Measurements from ENCODE around the gene USP22. TPM values are rescaled to one million over a fixed set of nuclear protein-coding genes. Genes with fewer than 3 reads are reported as not detected.

USP22 gene
- total RNA-seq, 2 experiments from 2014 or later, result 194 to 217 TPM

DNA sequence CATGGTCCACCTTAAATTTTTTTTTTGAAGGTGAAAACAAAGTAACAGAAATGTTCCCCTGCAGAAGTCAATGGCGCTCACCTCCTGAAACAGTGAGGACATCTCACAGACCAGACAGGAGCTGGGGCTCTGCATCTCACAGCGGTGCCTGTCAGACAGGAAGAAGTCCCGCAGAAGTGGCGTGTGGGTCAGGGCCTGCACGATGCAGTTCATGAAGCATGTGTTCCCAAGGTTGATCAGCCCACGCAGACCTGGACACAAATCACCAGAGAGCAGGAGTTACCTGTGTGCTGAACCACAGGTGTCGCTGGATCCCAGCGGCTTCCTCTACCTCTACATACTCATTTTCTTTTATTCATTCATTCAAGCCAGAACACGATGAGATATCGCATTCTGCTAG is 24.9 kb downstream of the USP22 start:
- H3K4me1 ChIP-seq (ENCODE audit: insufficient read depth, low read length), result peaks cover 6% of the 10 kb centered on the region
- Mint-ChIP-seq H3K27ac (no peak overlapping the region), H3K36me3 (ENCODE audit: low read depth) (peaks cover 96% of the 10 kb centered on the region), H3K4me3 (no peak overlapping the region), H3K9me3 (no peaks in the 10 kb centered on the region), H3K27me3 (no peaks in the 10 kb centered on the region), H3K4me1 (ENCODE audit: low read depth) (peaks cover 18% of the 10 kb centered on the region)
- POLR2A ChIA-PET, result no interaction called here
- DNase-seq (no peak), ATAC-seq (ENCODE audit: poor library complexity) (no peak)
- H3K27ac ChIP-seq (ENCODE audit: low read depth in 1 of 2, low read length in 2 of 2), result no peak overlapping the region
- H3K36me3 ChIP-seq (ENCODE audit: insufficient read depth, low read length), result peaks cover 95% of the 10 kb centered on the region
- TF ChIP-seq, protein P1, sequence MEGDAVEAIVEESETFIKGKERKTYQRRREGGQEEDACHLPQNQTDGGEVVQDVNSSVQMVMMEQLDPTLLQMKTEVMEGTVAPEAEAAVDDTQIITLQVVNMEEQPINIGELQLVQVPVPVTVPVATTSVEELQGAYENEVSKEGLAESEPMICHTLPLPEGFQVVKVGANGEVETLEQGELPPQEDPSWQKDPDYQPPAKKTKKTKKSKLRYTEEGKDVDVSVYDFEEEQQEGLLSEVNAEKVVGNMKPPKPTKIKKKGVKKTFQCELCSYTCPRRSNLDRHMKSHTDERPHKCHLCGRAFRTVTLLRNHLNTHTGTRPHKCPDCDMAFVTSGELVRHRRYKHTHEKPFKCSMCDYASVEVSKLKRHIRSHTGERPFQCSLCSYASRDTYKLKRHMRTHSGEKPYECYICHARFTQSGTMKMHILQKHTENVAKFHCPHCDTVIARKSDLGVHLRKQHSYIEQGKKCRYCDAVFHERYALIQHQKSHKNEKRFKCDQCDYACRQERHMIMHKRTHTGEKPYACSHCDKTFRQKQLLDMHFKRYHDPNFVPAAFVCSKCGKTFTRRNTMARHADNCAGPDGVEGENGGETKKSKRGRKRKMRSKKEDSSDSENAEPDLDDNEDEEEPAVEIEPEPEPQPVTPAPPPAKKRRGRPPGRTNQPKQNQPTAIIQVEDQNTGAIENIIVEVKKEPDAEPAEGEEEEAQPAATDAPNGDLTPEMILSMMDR (IDR thresholded peaks at IDR 0.05), result no peak
- no peaks in the 10 kb centered on the region for H3K9me3 ChIP-seq (ENCODE audit: control insufficient read depth in 1 of 2, insufficient read depth in 1 of 2, low read length in 2 of 2)
- CTCF ChIA-PET, result no interaction called here
- H3K4me3 ChIP-seq (ENCODE audit: low read length), result no peak overlapping the region
- H3K27me3 ChIP-seq (ENCODE audit: control insufficient read depth in 1 of 2, insufficient read depth in 2 of 2, low read length in 2 of 2), result no peaks in the 10 kb centered on the region
- intact Hi-C loops (cut with DNase I, micrococcal nuclease), result no loop called here

DNA sequence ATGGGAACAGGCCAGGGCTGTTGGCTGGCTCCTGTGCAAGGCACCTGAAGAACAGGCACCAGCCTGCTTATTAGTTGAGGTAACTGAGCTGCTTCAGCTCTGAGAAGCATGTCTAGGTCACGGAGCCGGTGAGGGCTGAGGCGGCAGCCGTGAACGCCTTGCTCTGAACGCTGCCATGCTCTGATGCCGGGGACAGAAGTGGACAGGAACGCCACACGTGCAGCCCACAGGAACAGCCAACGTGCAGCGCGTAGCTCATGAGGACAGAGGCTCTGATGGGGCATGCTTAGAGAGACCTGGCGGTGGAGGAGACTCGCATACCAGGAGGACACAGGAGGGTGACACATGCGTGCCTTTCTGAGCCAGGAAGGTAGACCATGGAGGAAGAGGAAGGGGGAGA is 25.6 kb downstream of the USP22 start:
- H3K4me1 ChIP-seq (ENCODE audit: insufficient read depth, low read length), result peaks cover 6% of the 10 kb centered on the region
- no peak overlapping the region for H3K27ac Mint-ChIP-seq
- intact Hi-C loops (cut with DNase I, micrococcal nuclease), result no loop called here

GRCh38 chr17:21016826-21017225 is 26.0 kb downstream of the USP22 start:
- no peaks in the 10 kb centered on the region for H3K9me3 Mint-ChIP-seq
- no peaks in the 10 kb centered on the region for H3K27me3 Mint-ChIP-seq
- ChIA-PET CTCF (no interaction called here), POLR2A (interaction anchor here (1.4 kb wide), 1 partner anchor 26 kb away, joined by 5 read pairs; the partner anchor contains the start of gene USP22)
- peaks cover 6% of the 10 kb centered on the region for H3K4me1 ChIP-seq (ENCODE audit: insufficient read depth, low read length)
- no peak overlapping the region for H3K27ac Mint-ChIP-seq
- intact Hi-C loops (cut with DNase I, micrococcal nuclease), result no loop called here
- H3K36me3 Mint-ChIP-seq (ENCODE audit: low read depth), result peaks cover 100% of the 10 kb centered on the region
- H3K9me3 ChIP-seq (ENCODE audit: control insufficient read depth in 1 of 2, insufficient read depth in 1 of 2, low read length in 2 of 2), result no peaks in the 10 kb centered on the region
- TF ChIP-seq, protein P1 (IDR thresholded peaks at IDR 0.05), result no peak
- peaks cover 98% of the 10 kb centered on the region for H3K36me3 ChIP-seq (ENCODE audit: insufficient read depth, low read length)
- no peak overlapping the region for H3K4me3 ChIP-seq (ENCODE audit: low read length)
- no peaks in the 10 kb centered on the region for H3K27me3 ChIP-seq (ENCODE audit: control insufficient read depth in 1 of 2, insufficient read depth in 2 of 2, low read length in 2 of 2)
- ATAC-seq (ENCODE audit: poor library complexity), result no peak
- peaks cover 16% of the 10 kb centered on the region for H3K4me1 Mint-ChIP-seq (ENCODE audit: low read depth)
- DNase-seq, result no peak
- H3K27ac ChIP-seq (ENCODE audit: low read depth in 1 of 2, low read length in 2 of 2), result no peak overlapping the region
- no peak overlapping the region for H3K4me3 Mint-ChIP-seq

More for the DNA sequence above, 25.6 kb downstream of the USP22 start:
- H3K27me3 ChIP-seq (ENCODE audit: control insufficient read depth in 1 of 2, insufficient read depth in 2 of 2, low read length in 2 of 2), result no peaks in the 10 kb centered on the region
- H3K4me3 Mint-ChIP-seq, result no peak overlapping the region
- ATAC-seq (ENCODE audit: poor library complexity) (no peak), DNase-seq (no peak)
- no peak overlapping the region for H3K27ac ChIP-seq (ENCODE audit: low read depth in 1 of 2, low read length in 2 of 2)
- H3K9me3 ChIP-seq (ENCODE audit: control insufficient read depth in 1 of 2, insufficient read depth in 1 of 2, low read length in 2 of 2), result no peaks in the 10 kb centered on the region
- H3K9me3 Mint-ChIP-seq, result no peaks in the 10 kb centered on the region
- peaks cover 96% of the 10 kb centered on the region for H3K36me3 Mint-ChIP-seq (ENCODE audit: low read depth)
- H3K4me1 Mint-ChIP-seq (ENCODE audit: low read depth), result peaks cover 16% of the 10 kb centered on the region
- TF ChIP-seq, protein P1 (IDR thresholded peaks at IDR 0.05), result no peak
- H3K4me3 ChIP-seq (ENCODE audit: low read length), result no peak overlapping the region
- H3K27me3 Mint-ChIP-seq, result no peaks in the 10 kb centered on the region
- ChIA-PET POLR2A (no interaction called here), CTCF (no interaction called here)
- peaks cover 97% of the 10 kb centered on the region for H3K36me3 ChIP-seq (ENCODE audit: insufficient read depth, low read length)

Data from CD4-positive, alpha-beta T cell (primary cell).